ENCODE measurements around the gene ARMS2.

DNA sequence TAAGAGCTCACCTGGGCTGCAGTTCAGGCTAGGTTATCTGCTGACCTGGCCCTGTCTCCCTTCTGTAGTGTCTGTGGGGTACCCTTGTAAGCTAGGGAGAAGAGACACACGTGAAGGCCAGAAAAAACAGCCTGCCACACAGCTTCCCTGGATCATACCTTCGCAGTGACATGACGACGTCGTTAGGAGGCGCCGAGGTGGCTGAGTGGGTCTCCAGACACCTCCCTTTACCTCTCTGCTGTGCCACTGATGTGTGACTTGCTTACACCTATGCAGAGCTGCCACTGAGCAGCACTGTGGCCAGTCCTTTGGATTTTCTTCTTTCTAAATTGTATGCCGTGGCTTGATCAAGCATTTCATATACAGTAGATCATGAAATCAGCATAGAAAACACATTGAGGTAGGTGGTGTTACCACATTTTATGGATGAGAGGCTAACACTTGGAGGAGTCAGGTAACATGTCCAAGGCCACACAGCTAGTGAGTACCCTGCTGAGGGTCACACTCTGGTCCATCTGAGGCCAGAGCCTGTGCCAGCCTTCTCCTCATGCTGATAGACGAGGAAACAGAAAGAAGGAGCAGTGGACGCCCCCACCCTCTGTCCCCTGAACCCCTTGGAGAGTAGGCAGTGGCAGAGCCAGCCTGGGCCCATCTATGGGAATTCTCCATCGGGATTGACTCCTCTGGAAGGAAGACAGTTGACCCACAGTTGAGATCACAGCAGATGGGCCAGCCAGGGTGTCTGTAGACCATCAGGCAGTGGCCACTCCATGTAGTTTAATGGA, 30.0 kb downstream of the ARMS2 start:
- TF ChIP-seq EZH2 (IDR thresholded peaks at IDR 0.05; ENCODE audit: low read length, missing control alignments), result no peak
- TF ChIP-seq, protein P1, sequence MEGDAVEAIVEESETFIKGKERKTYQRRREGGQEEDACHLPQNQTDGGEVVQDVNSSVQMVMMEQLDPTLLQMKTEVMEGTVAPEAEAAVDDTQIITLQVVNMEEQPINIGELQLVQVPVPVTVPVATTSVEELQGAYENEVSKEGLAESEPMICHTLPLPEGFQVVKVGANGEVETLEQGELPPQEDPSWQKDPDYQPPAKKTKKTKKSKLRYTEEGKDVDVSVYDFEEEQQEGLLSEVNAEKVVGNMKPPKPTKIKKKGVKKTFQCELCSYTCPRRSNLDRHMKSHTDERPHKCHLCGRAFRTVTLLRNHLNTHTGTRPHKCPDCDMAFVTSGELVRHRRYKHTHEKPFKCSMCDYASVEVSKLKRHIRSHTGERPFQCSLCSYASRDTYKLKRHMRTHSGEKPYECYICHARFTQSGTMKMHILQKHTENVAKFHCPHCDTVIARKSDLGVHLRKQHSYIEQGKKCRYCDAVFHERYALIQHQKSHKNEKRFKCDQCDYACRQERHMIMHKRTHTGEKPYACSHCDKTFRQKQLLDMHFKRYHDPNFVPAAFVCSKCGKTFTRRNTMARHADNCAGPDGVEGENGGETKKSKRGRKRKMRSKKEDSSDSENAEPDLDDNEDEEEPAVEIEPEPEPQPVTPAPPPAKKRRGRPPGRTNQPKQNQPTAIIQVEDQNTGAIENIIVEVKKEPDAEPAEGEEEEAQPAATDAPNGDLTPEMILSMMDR (conservative IDR thresholded peaks at IDR 0.05 in 1 of 2, IDR thresholded peaks at IDR 0.05 in 1 of 2; ENCODE audit: low read depth in 1 of 2, low read length in 2 of 2), result no peak
